Natural killer cell (primary cell): Measurements from ENCODE around the gene ATM. TPM values are rescaled to one million over a fixed set of nuclear protein-coding genes. Genes with fewer than 3 reads are reported as not detected.

Experiments
- ATAC-seq, 3 donors: fragments of 150-1000 bp in 2 of 3; fragments of 200-7000 bp in 1 of 3; cut with Tn5 transposase; 1 replicate in 1 of 3; 2 replicates in 2 of 3; pipeline ENCODE4 v1.10.0; 2021; ENCODE audit warnings: mild to moderate bottlenecking in 2 of 3, moderate library complexity in 2 of 3
- DNase-seq, 2 donors: peaks; one replicate each; pipeline versions ENCODE4 v3.0.0 to v3.0.0-alpha.2; 2013 to 2021; ENCODE audit warnings: mixed read lengths in 1 of 2
- H3K27ac ChIP-seq: one replicate; pipeline ENCODE4 v1.5.1; 2013; ENCODE audit warnings: mild to moderate bottlenecking, low read length
- H3K27me3 ChIP-seq: one replicate; pipeline ENCODE4 v1.6.1; 2013; ENCODE audit warnings: low read length; ENCODE audit not compliant: control insufficient read depth, insufficient read depth
- H3K36me3 ChIP-seq: one replicate; pipeline ENCODE4 v1.6.1; 2013; ENCODE audit warnings: low read length; ENCODE audit not compliant: control insufficient read depth, insufficient read depth
- H3K4me1 ChIP-seq: one replicate; pipeline ENCODE4 v1.6.1; 2013; ENCODE audit warnings: low read length; ENCODE audit not compliant: control insufficient read depth, insufficient read depth
- H3K4me3 ChIP-seq: one replicate; pipeline ENCODE4 v1.5.1; 2013; ENCODE audit warnings: low read length
- H3K9me3 ChIP-seq: one replicate; pipeline ENCODE4 v1.6.1; 2013; ENCODE audit warnings: low read length; ENCODE audit not compliant: control insufficient read depth, insufficient read depth
- H3K27ac Mint-ChIP-seq, 2 donors: one replicate each; pipeline ENCODE4 v1.8.0; 2022; ENCODE audit warnings: mild to moderate bottlenecking in 2 of 2, mixed read lengths in 2 of 2, moderate library complexity in 1 of 2
- H3K27me3 Mint-ChIP-seq, 2 donors: one replicate each; pipeline ENCODE4 v1.8.0; 2022; ENCODE audit warnings: low read depth in 2 of 2, mixed read lengths in 2 of 2
- H3K36me3 Mint-ChIP-seq: one replicate; pipeline ENCODE4 v1.8.0; 2022; ENCODE audit warnings: mixed read lengths
- H3K4me1 Mint-ChIP-seq, 2 donors: one replicate each; pipeline ENCODE4 v1.8.0; 2022; ENCODE audit warnings: mixed read lengths in 2 of 2
- H3K4me3 Mint-ChIP-seq: one replicate; pipeline ENCODE4 v1.8.0; 2022; ENCODE audit warnings: mild to moderate bottlenecking, moderate library complexity, mixed read lengths
- H3K9me3 Mint-ChIP-seq, 2 donors: one replicate each; pipeline ENCODE4 v1.8.0; 2022; ENCODE audit warnings: mixed read lengths in 2 of 2
- WGBS: methylation state at CpG from one replicate; pipeline ENCODE4 v1.1.7; 2013; ENCODE audit warnings: missing lambda C conversion rate; ENCODE audit not compliant: insufficient coverage; 5-methylcytosine and 5-hydroxymethylcytosine counted together
- intact Hi-C: fragments of 100-400 bp; cut with micrococcal nuclease; formaldehyde crosslinking; loops from one replicate; pipeline ENCODE4 v1.14.2; 2022
- total RNA-seq, 4 donors: library from RNA; stranded (reverse); fragments of 120-200 nt in 1 of 4; gene quantifications; one replicate each; pipeline versions ENCODE4 v1.2.3 to v1.2.4, GENCODE V29; 2013 to 2022
- TF ChIP-seq, protein P1 (sequence below): fragments of 200-600 bp; IDR thresholded peaks from one replicate; pipeline ENCODE4 v1.8.0; 2022; ENCODE audit warnings: antibody characterized with exemption

Gene ATM
- total RNA-seq, 3 donors from 2014 or later (not counting 1 experiment from before 2014, with no cell fraction given): 502 to 568 (median 539) TPM

DNA sequence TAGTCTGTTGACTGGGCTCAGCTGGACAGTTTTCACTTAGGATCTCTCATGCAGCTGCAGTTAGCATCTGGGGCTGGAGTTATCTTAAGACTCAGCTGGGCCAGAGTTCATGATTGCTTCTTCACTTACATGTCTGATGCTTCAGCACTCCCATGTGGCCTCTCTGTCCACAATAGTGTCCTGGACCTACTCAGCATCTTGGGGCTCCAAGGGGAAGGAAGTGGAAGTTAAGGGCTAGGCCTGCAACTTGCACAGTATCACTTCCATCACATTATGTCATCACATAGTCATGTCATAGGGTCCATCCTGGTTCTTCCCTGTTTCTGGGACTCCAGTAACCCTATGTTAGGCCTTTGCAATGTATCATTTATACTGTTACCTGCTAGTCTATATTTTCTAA lies 128.6 kb downstream of the ATM start:
- no peaks in the 10 kb centered on the region for H3K27me3 ChIP-seq
- DNase-seq (no peak), ATAC-seq (no peak)
- peaks cover 91% of the 10 kb centered on the region for H3K36me3 ChIP-seq
- no peaks in the 10 kb centered on the region for H3K27me3 Mint-ChIP-seq
- H3K27ac ChIP-seq: no peak overlapping the region
- no peaks in the 10 kb centered on the region for H3K9me3 Mint-ChIP-seq
- intact Hi-C loops: loop anchor here (5.0 kb wide), 1 partner anchor 296 kb away; no protein-coding TSS in a partner anchor
- H3K4me3 Mint-ChIP-seq: no peak overlapping the region
- peaks cover 12 to 25% of the 10 kb centered on the region in 2 donors for H3K4me1 Mint-ChIP-seq
- H3K36me3 Mint-ChIP-seq: peaks cover 58% of the 10 kb centered on the region
- H3K4me3 ChIP-seq: no peak overlapping the region
- H3K27ac Mint-ChIP-seq: peak overlapping the region; percentile 30 to 72
- H3K9me3 ChIP-seq: no peaks in the 10 kb centered on the region
- TF ChIP-seq, protein P1, sequence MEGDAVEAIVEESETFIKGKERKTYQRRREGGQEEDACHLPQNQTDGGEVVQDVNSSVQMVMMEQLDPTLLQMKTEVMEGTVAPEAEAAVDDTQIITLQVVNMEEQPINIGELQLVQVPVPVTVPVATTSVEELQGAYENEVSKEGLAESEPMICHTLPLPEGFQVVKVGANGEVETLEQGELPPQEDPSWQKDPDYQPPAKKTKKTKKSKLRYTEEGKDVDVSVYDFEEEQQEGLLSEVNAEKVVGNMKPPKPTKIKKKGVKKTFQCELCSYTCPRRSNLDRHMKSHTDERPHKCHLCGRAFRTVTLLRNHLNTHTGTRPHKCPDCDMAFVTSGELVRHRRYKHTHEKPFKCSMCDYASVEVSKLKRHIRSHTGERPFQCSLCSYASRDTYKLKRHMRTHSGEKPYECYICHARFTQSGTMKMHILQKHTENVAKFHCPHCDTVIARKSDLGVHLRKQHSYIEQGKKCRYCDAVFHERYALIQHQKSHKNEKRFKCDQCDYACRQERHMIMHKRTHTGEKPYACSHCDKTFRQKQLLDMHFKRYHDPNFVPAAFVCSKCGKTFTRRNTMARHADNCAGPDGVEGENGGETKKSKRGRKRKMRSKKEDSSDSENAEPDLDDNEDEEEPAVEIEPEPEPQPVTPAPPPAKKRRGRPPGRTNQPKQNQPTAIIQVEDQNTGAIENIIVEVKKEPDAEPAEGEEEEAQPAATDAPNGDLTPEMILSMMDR: no peak
- no peaks in the 10 kb centered on the region for H3K4me1 ChIP-seq

DNA sequence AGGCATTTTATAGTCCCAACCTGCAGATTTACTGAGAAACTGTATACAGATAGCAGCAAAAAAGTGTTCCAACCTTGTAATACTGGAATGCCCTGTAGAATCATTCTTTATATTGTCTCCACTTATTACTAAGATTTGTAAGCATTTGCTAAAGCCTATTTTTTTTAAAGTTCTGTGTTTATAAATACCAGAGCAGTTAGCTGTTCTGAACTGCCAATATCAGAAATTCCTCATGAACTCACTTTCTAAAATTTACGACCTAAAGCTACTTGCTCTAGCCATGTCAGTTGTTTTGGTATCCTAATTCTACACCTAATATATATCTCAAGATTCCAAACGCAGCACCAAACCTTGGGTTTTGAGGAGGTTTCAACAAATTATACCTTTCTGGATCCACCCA lies 141.3 kb downstream of the ATM start:
- peak overlapping the region; percentile 66 to 70 for H3K27ac Mint-ChIP-seq
- WGBS: 92% methylated on average over 1 of the region's 2 CpGs
- no peak overlapping the region for H3K27ac ChIP-seq
- TF ChIP-seq, protein P1: no peak
- H3K4me3 ChIP-seq: no peak overlapping the region
- H3K9me3 Mint-ChIP-seq: no peaks in the 10 kb centered on the region
- no peaks in the 10 kb centered on the region for H3K9me3 ChIP-seq
- H3K36me3 Mint-ChIP-seq: peaks cover 14% of the 10 kb centered on the region
- H3K27me3 ChIP-seq: no peaks in the 10 kb centered on the region
- H3K4me1 ChIP-seq: no peaks in the 10 kb centered on the region
- peaks cover 47% of the 10 kb centered on the region for H3K36me3 ChIP-seq
- no peak for ATAC-seq
- DNase-seq: no peak
- H3K4me3 Mint-ChIP-seq: no peak overlapping the region
- H3K4me1 Mint-ChIP-seq: peaks cover 8 to 10% of the 10 kb centered on the region in 2 donors
- intact Hi-C loops: no loop called here
- H3K27me3 Mint-ChIP-seq: no peaks in the 10 kb centered on the region

DNA sequence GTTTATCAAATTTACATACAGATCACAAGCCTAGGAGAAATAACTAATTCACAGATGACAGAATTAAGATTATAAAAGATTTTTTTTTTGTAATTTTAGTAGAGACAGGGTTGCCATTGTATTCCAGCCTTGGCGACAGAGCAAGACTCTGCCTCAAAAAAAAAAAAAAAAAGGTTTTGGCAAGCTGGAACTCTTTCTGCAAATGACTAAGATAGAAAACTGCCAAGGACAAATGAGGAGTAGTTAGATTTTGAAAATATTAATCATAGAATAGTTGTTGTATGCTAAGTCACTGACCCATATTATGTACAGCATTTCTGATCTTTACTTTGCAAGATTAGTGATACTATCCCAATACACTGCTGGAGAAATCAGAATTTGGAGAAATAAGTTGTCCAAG lies 145.3 kb downstream of the ATM start:
- Mint-ChIP-seq H3K9me3 (no peaks in the 10 kb centered on the region), H3K36me3 (peaks cover 14% of the 10 kb centered on the region)

DNA sequence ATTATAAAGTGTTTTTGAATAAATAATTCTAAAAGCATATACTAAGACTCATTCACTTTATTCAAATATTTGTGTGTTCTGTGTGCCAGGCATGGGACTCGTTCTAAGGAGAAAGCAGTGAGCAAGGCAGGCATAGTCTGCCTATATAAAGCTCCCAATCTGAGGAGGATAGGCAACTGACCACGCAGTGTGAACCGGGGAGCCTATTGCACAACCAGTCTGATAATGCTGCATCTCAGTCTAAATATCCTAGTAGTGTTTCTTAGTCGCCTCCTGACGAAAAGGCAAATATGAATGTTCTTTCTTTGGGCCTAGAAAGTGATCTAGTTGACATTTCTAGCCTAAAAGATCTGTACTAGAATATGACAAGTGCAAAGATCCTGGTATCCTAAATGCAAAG lies 146.2 kb downstream of the ATM start:
- no peaks in the 10 kb centered on the region for H3K27me3 ChIP-seq
- H3K9me3 ChIP-seq: no peaks in the 10 kb centered on the region
- Mint-ChIP-seq H3K4me3 (no peak overlapping the region), H3K27ac (peak overlapping the region; percentile 57 to 64), H3K27me3 (no peaks in the 10 kb centered on the region), H3K9me3 (no peaks in the 10 kb centered on the region), H3K4me1 (peaks cover 0 to 5% of the 10 kb centered on the region in 2 donors), H3K36me3 (peaks cover 13% of the 10 kb centered on the region)
- peaks cover 57% of the 10 kb centered on the region for H3K36me3 ChIP-seq
- no peak overlapping the region for H3K4me3 ChIP-seq
- ATAC-seq (no peak), DNase-seq (no peak)
- H3K27ac ChIP-seq: no peak overlapping the region
- H3K4me1 ChIP-seq: no peaks in the 10 kb centered on the region
- 79% methylated on average over 5 of the region's 5 CpGs for WGBS
- TF ChIP-seq, protein P1: no peak
- intact Hi-C loops: no loop called here

More for the DNA sequence above, 145.3 kb downstream of the ATM start:
- TF ChIP-seq, protein P1: no peak
- DNase-seq (no peak), ATAC-seq (no peak)
- Mint-ChIP-seq H3K4me1 (peaks cover 5 to 7% of the 10 kb centered on the region in 2 donors), H3K27ac (peak overlapping the region; percentile 64 to 67), H3K27me3 (no peaks in the 10 kb centered on the region), H3K4me3 (no peak overlapping the region)
- H3K27me3 ChIP-seq: no peaks in the 10 kb centered on the region
- no peak overlapping the region for H3K27ac ChIP-seq
- intact Hi-C loops: no loop called here
- H3K9me3 ChIP-seq: no peaks in the 10 kb centered on the region
- WGBS: 95% methylated on average over 1 of the region's 1 CpG
- no peak overlapping the region for H3K4me3 ChIP-seq
- no peaks in the 10 kb centered on the region for H3K4me1 ChIP-seq
- H3K36me3 ChIP-seq: peaks cover 64% of the 10 kb centered on the region
